Measurements from ENCODE around the gene AAMP.

Gene AAMP

GRCh38 chr2:218218268-218219185, 51.4 kb downstream of the AAMP start:
- no peak for DNase-seq

GRCh38 chr2:218217360-218218267, 52.3 kb downstream of the AAMP start:
- peak; percentile 86 for DNase-seq

GRCh38 chr2:218216674-218217359, 53.1 kb downstream of the AAMP start, which contains the start of gene ARPC2:
TSS of gene ARPC2 (plus strand) at chr2:218217189. CDS start at chr2:218217471, 282 bp downstream.
- peak; percentile 98 for DNase-seq

GRCh38 chr2:218216336-218216673, 53.6 kb downstream of the AAMP start:
- DNase-seq, result no peak
